HL-60 (cell line): ENCODE data around the gene ATRNL1.

Experiments used
- DNase-seq, 2 experiments: peaks; one replicate each; pipeline ENCODE4 v3.0.0-alpha.2; 2010 to 2020; ENCODE audit warnings: low read depth in 1 of 2, low spot score in 1 of 2
- H3K27ac ChIP-seq: fragments of 250-450 bp; sonication (Bioruptor Pico); replicated peaks from 2 replicates; pipeline ENCODE4 v1.5.1; 2020; ENCODE audit warnings: mild to moderate bottlenecking, moderate library complexity
- H3K27me3 ChIP-seq: fragments of 250-450 bp; sonication (Bioruptor Pico); 2 replicates; pipeline ENCODE4 v1.5.1; 2021; ENCODE audit warnings: mild to moderate bottlenecking, moderate library complexity; ENCODE audit not compliant: insufficient read depth, poor library complexity, severe bottlenecking
- H3K4me3 ChIP-seq: replicated peaks from 2 replicates; pipeline ENCODE4 v1.5.1; 2011; ENCODE audit warnings: mild to moderate bottlenecking, control low read depth, low read length; ENCODE audit not compliant: insufficient read depth
- GABPA ChIP-seq: IDR thresholded peaks from 2 replicates; pipeline ENCODE4 v1.6.1; 2012; ENCODE audit warnings: low read depth
- POLR2AphosphoS5 ChIP-seq: IDR thresholded peaks from 2 replicates; pipeline ENCODE4 v1.6.1; 2012; ENCODE audit warnings: low read depth
- REST ChIP-seq: IDR thresholded peaks from 2 replicates; pipeline ENCODE4 v1.6.1; 2012; ENCODE audit warnings: low read depth; ENCODE audit not compliant: insufficient replicate concordance
- SPI1 ChIP-seq: IDR thresholded peaks from 2 replicates; pipeline ENCODE4 v1.6.1; 2012; ENCODE audit warnings: low read depth, mild to moderate bottlenecking, borderline replicate concordance
- TF ChIP-seq, protein P1 (sequence below): IDR thresholded peaks from one replicate; pipeline ENCODE4 v1.5.1; 2011; ENCODE audit warnings: low read length, control low read depth, inconsistent platforms; ENCODE audit not compliant: insufficient read depth

ATRNL1 gene

DNA sequence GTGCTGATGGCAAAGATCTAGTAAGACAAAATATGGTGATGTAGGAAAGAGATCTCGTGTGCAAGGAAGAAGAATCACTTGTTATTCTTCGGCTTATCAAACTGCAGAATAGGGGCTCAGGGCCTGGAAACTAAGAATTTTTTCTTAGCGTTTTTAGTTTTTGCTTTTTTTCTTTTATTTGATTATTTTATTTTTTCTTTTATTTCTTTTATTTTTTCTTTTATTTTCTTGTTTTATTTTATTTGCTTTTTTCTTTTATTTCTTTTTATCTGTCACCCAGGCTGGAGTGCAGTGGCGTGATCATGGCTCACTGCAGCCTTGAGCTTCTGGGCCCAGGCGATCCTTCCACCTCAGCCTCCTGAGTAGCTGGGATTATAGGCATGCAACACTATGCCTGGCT is 70.0 kb downstream of the ATRNL1 start:
- no peak for DNase-seq
- no peak overlapping the region for H3K4me3 ChIP-seq
- no peak overlapping the region for H3K27ac ChIP-seq
- no peak for TF ChIP-seq GABPA
- no peak for TF ChIP-seq SPI1
- no peak for TF ChIP-seq POLR2AphosphoS5
- TF ChIP-seq REST, result no peak
- TF ChIP-seq, protein P1, sequence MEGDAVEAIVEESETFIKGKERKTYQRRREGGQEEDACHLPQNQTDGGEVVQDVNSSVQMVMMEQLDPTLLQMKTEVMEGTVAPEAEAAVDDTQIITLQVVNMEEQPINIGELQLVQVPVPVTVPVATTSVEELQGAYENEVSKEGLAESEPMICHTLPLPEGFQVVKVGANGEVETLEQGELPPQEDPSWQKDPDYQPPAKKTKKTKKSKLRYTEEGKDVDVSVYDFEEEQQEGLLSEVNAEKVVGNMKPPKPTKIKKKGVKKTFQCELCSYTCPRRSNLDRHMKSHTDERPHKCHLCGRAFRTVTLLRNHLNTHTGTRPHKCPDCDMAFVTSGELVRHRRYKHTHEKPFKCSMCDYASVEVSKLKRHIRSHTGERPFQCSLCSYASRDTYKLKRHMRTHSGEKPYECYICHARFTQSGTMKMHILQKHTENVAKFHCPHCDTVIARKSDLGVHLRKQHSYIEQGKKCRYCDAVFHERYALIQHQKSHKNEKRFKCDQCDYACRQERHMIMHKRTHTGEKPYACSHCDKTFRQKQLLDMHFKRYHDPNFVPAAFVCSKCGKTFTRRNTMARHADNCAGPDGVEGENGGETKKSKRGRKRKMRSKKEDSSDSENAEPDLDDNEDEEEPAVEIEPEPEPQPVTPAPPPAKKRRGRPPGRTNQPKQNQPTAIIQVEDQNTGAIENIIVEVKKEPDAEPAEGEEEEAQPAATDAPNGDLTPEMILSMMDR, result no peak
- peaks cover 2% of the 10 kb centered on the region for H3K27me3 ChIP-seq

DNA sequence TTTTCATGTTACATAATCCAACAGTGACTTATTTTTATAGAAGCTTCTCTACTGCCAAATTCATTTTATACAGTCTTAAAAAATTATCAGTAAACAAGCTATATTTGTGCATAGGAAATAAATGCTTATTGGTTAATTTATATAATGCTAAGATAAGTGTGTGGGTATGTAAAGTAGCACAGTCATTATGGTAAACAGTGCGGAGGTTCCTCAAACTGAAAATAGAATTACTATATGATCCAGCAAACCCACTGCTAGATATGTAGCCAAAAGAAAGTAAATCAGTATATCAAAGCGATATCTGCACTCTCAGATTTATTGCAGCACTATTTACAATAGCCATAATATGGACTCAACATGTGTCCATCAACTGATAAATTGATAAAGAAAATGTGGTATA is 71.1 kb downstream of the ATRNL1 start:
- TF ChIP-seq, protein P1, result no peak
- TF ChIP-seq GABPA (no peak), POLR2AphosphoS5 (no peak), REST (no peak), SPI1 (no peak)
- DNase-seq, result no peak
- H3K27ac ChIP-seq, result no peak overlapping the region
- H3K27me3 ChIP-seq, result peaks cover 2% of the 10 kb centered on the region
- H3K4me3 ChIP-seq, result no peak overlapping the region

DNA sequence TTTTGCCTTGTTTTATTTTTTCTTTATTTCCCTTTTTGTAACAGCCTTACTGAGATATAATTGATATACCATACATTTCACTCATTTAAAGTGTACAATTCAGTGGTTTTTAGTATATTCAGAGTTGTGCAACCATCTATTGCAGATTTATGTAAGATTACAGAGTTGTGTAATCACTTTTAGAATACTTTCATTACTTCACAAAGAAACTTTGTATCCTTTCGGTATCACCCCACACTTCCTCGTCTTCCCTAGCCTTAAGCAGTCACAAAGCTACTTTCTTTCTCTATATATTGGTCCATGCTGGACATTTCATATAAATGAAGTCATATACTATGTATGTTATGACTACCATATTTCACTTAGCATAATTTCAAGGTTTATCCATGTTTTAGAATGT is 74.6 kb downstream of the ATRNL1 start:
- Histone ChIP-seq H3K27me3 (no peaks in the 10 kb centered on the region), H3K27ac (no peak overlapping the region), H3K4me3 (no peak overlapping the region)
- TF ChIP-seq POLR2AphosphoS5, result no peak
- TF ChIP-seq REST, result no peak
- no peak for TF ChIP-seq SPI1
- TF ChIP-seq, protein P1, result no peak
- TF ChIP-seq GABPA, result no peak
- DNase-seq, result peak in 1 of 2 experiments; percentile 1
